AG04450 (cell line): ENCODE results near the gene SRRM1. TPM values are rescaled to one million over a fixed set of nuclear protein-coding genes. Genes with fewer than 3 reads are reported as not detected.

Experiments
- CTCF ChIA-PET: fragments of 300-600, 350-600 bp; formaldehyde crosslinking; extraction: SDS; loops from one replicate; lab custom pipeline; 2022; ENCODE audit warnings: antibody characterized with exemption, inconsistent platforms; lab: Charles Lee
- POLR2A ChIA-PET: fragments of 350-600 bp; formaldehyde crosslinking; extraction: SDS; loops from one replicate; lab custom pipeline; 2021; ENCODE audit warnings: antibody characterized with exemption, inconsistent platforms; lab: Yijun Ruan, JAX
- DNase-seq: peaks from one replicate; pipeline ENCODE4 v3.0.0-alpha.2; 2011; ENCODE audit warnings: low read depth, low spot score
- H3K27ac ChIP-seq: one replicate; pipeline ENCODE4 v1.5.1; 2012; ENCODE audit warnings: low read depth, low read length, control low read depth
- H3K27me3 ChIP-seq: one replicate; pipeline ENCODE4 v1.6.0; 2012; ENCODE audit warnings: low read length; ENCODE audit not compliant: control insufficient read depth, insufficient read depth
- H3K4me3 ChIP-seq: 2 replicates; pipeline ENCODE4 v1.5.1; 2011; ENCODE audit warnings: mild to moderate bottlenecking, low read depth, low read length, control low read depth
- H3K9me3 ChIP-seq: 2 replicates; pipeline ENCODE4 v1.5.1; 2012; ENCODE audit warnings: low read length; ENCODE audit not compliant: control insufficient read depth, insufficient read depth
- polyA plus RNA-seq: library from polyadenylated mRNA; depleted of rRNA; stranded (reverse); fragments of >200 nt; gene quantifications from 2 replicates; pipeline ENCODE4 v1.2.3, GENCODE V29; 2011
- TF ChIP-seq, protein P1 (sequence below): IDR thresholded peaks from 2 replicates; pipeline ENCODE4 v1.5.1; 2011; ENCODE audit warnings: low read depth, low read length, control low read depth, inconsistent platforms

Gene SRRM1
- polyA plus RNA-seq, 1 experiment: 61.2 TPM

DNA sequence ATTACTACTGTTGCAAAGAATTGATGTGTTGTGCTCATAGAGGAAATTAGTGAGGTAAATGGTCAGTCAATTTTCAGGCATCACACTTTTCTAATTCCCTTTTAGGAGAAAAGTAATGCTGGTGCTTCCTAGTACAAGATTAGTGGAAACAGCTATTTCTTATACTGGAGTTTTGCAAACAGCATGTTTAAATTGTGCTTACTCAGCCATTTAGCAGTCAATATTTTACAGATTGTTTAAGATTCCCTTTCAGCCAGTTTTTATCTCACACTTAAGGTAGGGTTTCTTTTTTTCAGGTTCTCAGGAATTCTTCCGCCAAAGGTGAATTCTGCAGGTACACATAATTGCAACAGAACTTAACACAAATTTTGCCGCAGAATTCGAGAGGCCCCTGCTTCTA is 10.9 kb downstream of the SRRM1 start:
- CTCF ChIA-PET: interaction anchor here (1.9 to 2.1 kb wide), 3 partner anchors 35 to 182 kb away, joined by 5 to 10 read pairs (median 8); no protein-coding TSS in a partner anchor
- TF ChIP-seq, protein P1, sequence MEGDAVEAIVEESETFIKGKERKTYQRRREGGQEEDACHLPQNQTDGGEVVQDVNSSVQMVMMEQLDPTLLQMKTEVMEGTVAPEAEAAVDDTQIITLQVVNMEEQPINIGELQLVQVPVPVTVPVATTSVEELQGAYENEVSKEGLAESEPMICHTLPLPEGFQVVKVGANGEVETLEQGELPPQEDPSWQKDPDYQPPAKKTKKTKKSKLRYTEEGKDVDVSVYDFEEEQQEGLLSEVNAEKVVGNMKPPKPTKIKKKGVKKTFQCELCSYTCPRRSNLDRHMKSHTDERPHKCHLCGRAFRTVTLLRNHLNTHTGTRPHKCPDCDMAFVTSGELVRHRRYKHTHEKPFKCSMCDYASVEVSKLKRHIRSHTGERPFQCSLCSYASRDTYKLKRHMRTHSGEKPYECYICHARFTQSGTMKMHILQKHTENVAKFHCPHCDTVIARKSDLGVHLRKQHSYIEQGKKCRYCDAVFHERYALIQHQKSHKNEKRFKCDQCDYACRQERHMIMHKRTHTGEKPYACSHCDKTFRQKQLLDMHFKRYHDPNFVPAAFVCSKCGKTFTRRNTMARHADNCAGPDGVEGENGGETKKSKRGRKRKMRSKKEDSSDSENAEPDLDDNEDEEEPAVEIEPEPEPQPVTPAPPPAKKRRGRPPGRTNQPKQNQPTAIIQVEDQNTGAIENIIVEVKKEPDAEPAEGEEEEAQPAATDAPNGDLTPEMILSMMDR: no peak

DNA sequence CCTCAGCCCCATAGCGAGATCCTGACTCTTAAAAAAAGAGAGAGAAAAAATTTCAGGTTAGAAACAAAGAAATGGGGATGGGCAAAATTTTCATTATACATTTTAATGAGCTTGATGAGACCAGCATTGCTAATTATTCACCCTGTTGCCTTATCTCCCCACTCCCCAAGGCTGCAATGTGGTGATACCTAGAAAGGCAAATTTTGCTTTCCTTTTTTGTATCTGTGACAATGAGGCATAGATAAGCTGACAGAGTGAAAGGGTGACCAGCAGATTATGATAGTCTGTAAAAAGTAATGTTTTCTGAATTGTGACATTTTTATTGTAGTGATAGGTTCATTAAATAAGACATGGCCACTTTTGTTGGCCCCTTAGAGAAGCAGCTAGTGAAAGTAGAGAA is 12.9 kb downstream of the SRRM1 start:
- Histone ChIP-seq H3K27me3 (no peaks in the 10 kb centered on the region), H3K27ac (no peak overlapping the region), H3K9me3 (no peaks in the 10 kb centered on the region), H3K4me3 (no peak overlapping the region)
- ChIA-PET CTCF (interaction anchor here (0.5 to 1.4 kb wide), 5 partner anchors 8 to 179 kb away, joined by 3 to 8 read pairs (median 4); no protein-coding TSS in a partner anchor), POLR2A (no interaction called here)
- TF ChIP-seq, protein P1: no peak
- no peak for DNase-seq

More for the DNA sequence above, 10.9 kb downstream of the SRRM1 start:
- POLR2A ChIA-PET: interaction anchor here (0.6 kb wide), 1 partner anchor 17 kb away, joined by 3 read pairs; no protein-coding TSS in a partner anchor
- DNase-seq: no peak
- Histone ChIP-seq H3K9me3 (no peaks in the 10 kb centered on the region), H3K27ac (no peak overlapping the region), H3K27me3 (no peaks in the 10 kb centered on the region), H3K4me3 (no peak overlapping the region)

DNA sequence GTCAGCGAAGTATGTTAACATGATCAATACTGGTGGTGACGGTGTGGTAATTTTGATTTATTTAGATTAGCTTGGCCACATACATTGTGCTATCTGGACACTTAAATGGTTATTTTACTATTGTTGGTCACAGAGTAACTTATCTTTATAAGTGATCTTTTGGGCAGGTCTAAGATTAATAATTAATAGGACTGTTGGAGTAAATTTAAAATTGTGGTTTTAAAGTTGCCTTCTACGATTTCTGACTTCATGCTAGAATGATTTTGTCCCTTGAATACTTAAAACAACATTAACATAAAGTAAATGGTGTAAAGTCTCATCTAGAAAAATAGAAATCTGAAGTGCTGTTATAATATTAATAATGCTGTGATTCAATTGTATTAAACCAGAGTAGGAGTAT is 14.7 kb downstream of the SRRM1 start:
- Histone ChIP-seq H3K4me3 (no peak overlapping the region), H3K9me3 (no peaks in the 10 kb centered on the region), H3K27me3 (no peaks in the 10 kb centered on the region), H3K27ac (no peak overlapping the region)
- CTCF ChIA-PET: no interaction called here
- POLR2A ChIA-PET: no interaction called here
- no peak for DNase-seq
- TF ChIP-seq, protein P1: no peak

DNA sequence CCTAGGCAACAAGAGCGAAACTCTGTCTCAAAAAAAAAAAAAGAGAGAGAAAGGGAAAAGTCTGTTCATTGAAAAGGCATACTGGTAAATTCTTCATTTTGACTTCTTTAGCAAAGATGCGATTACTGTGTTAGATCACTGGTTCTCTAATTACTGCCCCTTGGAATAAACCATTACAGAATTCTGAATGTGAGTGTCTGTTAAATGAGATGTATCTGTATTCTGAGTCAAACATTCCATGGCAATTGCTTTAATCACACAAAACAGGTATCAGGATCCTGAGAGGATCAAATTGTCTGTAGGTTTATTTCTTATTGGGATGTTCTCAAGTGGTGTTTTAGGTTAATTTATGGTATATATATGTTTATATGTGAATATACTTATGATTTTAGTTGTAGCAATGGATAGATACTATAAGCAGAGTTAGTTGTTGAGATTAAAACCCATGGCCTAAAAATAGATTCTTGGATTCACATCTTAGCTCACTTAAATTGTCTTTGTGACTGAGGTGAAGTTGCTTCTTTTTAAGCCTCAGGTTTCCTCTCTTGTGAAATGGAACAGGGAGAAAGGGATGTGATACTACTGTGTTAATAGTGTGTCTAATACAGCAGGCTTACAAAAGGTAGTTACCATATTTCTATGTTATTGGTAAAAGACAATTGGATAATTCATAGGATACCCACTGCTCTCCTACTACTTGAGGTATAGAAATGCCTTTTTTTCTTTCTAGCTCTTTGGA is 16.2 kb downstream of the SRRM1 start:
- ChIA-PET POLR2A (interaction anchor here (1.2 kb wide), 1 partner anchor 86 kb away, joined by 3 read pairs; the partner anchor contains the start of gene CLIC4), CTCF (interaction anchor here (1.6 to 2.0 kb wide), 4 partner anchors 23 to 176 kb away, joined by 5 to 10 read pairs (median 7); no protein-coding TSS in a partner anchor)
- Histone ChIP-seq H3K9me3 (no peaks in the 10 kb centered on the region), H3K4me3 (no peak overlapping the region), H3K27me3 (no peaks in the 10 kb centered on the region), H3K27ac (no peak overlapping the region)
- TF ChIP-seq, protein P1: no peak
- DNase-seq: no peak
